VCaP (cell line): ENCODE measurements around the gene ASGR1.
A peak's percentile ranks its signal among the peaks of the same experiment; 100 is the strongest.

ENCODE experiments used
- H3K27ac ChIP-seq: fragments of 450-650 bp; 2 replicates; pipeline ENCODE4 v1.5.1; 2017
- CTCF ChIP-seq: fragments of 450-650 bp; conservative IDR thresholded peaks from 2 replicates; pipeline ENCODE4 v1.5.1; 2017; ENCODE audit warnings: mild to moderate bottlenecking, moderate library complexity

Gene ASGR1

GRCh38 chr17:7207120-7208001, 28.2 kb upstream of the ASGR1 start:
- no peak overlapping the region for H3K27ac ChIP-seq
- TF ChIP-seq CTCF: no peak

- no peak for TF ChIP-seq CTCF
- H3K27ac ChIP-seq: no peak overlapping the region
These were observed 26.4 kb upstream of the ASGR1 start for GRCh38 chr17:7205561-7205960.

- no peak for TF ChIP-seq CTCF
- peak overlapping the region; percentile 16; the same call in 1 of the 2 replicates for H3K27ac ChIP-seq
These were observed 25.8 kb upstream of the ASGR1 start for GRCh38 chr17:7204828-7205461.

- TF ChIP-seq CTCF: no peak
- peak overlapping the region; percentile 16; the same call in 1 of the 2 replicates for H3K27ac ChIP-seq
These were observed 25.2 kb upstream of the ASGR1 start for GRCh38 chr17:7204336-7204735.

GRCh38 chr17:7203391-7203790, 24.2 kb upstream of the ASGR1 start:
- TF ChIP-seq CTCF: no peak
- no peak overlapping the region for H3K27ac ChIP-seq

- no peak for TF ChIP-seq CTCF
- no peak overlapping the region for H3K27ac ChIP-seq
These were observed 17.7 kb upstream of the ASGR1 start for GRCh38 chr17:7196651-7197401.

- TF ChIP-seq CTCF: no peak
- H3K27ac ChIP-seq: no peak overlapping the region
These were observed 16.8 kb upstream of the ASGR1 start for GRCh38 chr17:7195971-7196370.
